ENCODE results near the gene MAP4K2. TPM values are rescaled to one million over a fixed set of nuclear protein-coding genes. Genes with fewer than 3 reads are reported as not detected.
A peak's percentile ranks its signal among the peaks of the same experiment; 100 is the strongest.

Gene MAP4K2
- total and polyA plus RNA-seq, 9 of the 15 experiments (the other 6 are each of a cell fraction or from before 2014, with no cell fraction given): 0.13 to 14.5 (median 7.3) TPM

DNA sequence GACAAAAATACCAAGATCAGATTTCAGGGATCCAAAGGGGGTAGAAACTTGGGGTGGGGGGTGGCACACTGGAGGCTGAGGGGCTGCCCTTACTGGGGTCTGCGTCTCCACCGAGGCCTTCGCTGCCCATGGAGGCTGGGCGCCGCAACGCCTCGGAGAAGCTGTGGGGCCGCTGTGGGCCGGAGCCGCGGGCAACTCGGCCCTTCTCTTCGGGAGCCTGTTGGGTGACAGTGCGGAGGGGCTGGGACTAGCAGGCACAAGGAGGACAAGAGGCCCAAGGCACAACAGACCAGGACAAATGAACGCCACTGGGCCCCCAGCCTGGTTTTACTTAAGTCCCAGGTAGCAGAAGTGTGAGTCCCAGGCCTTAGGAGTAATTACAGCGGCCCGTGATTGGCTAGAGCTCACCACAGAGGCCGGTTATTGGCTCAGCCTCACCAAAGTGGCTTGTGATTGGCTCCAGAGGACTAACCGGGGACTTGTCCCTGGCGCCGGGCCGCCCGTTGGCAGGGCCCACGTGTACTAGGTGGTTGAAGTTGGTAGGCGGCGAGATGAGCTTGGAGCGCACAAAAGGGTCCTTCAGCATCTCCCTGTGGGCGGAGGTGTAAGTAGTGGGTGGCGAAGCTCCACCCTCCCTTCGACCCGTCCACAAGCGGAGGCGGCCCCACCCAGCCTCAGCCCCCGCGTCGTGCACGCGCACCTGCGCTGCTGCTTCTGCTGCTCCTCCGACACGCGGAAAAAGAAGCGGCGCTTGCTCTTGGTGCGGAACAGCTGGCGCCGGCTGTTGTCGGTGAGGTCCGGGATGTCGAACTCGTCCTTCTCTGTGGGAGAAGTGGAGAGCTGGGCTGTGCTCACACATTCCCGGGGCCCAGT is 23.8 kb upstream of the MAP4K2 start:
- peak in 1 of 4 experiments; percentile 42 for DNase-seq (ENCODE audit: extremely low read depth in 1 of 4, low spot score in 3 of 4)
- H3K27me3 ChIP-seq (ENCODE audit: control insufficient read depth in 2 of 2, insufficient read depth in 2 of 2, low read length in 2 of 2): no peaks in the 10 kb centered on the region
- in situ Hi-C loops (cut with MboI): no loop called here
- WGBS (ENCODE audit: insufficient coverage, low coverage, missing lambda C conversion rate): 93% methylated on average over 46 of the region's 52 CpGs
- no peak overlapping the region for H3K4me2 ChIP-seq (ENCODE audit: insufficient read depth, low read length)
- no peaks in the 10 kb centered on the region for H3K9me1 ChIP-seq (ENCODE audit: control insufficient read depth, insufficient read depth, low read length)
- no peaks in the 10 kb centered on the region for H4K20me1 ChIP-seq (replicated peaks; ENCODE audit: control insufficient read depth, insufficient read depth, low read length)
- no peak overlapping the region for H2AFZ ChIP-seq (ENCODE audit: low read depth, low read length)
- intact Hi-C loops (cut with micrococcal nuclease): no loop called here
- H3K4me3 ChIP-seq: no peak overlapping the region
- peaks cover 48% of the 10 kb centered on the region for H3K36me3 ChIP-seq (ENCODE audit: control insufficient read depth, insufficient read depth, low read length)
- H3K9me3 ChIP-seq (replicated peaks; ENCODE audit: control insufficient read depth, insufficient read depth, low read depth, low read length): no peaks in the 10 kb centered on the region
- H3K4me1 ChIP-seq (replicated peaks in 1 of 2; ENCODE audit: control insufficient read depth in 2 of 2, insufficient read depth in 2 of 2, low read length in 2 of 2): peaks cover 10 to 42% of the 10 kb centered on the region in 2 experiments; a peak in 4 of 5 replicates
- H3K79me2 ChIP-seq (ENCODE audit: control insufficient read depth, insufficient read depth, low read length): no peaks in the 10 kb centered on the region
- no TSS peak for BruUV-seq (replicated peaks)
- FAIRE-seq: no peak
- no peak overlapping the region for H3K27ac ChIP-seq (ENCODE audit: extremely low read depth, low read depth, low read length)
- POLR2A ChIA-PET: interaction anchor here (0.6 to 1.5 kb wide), 3 partner anchors 9 to 12 kb away, joined by 3 to 4 read pairs (median 3); no protein-coding TSS in a partner anchor
- H3K9ac ChIP-seq (ENCODE audit: insufficient read depth in 1 of 2, low read depth in 2 of 2, low read length in 2 of 2): peak overlapping the region in 1 of 2 experiments; percentile 43; a peak in 1 of 4 replicates
- no peak for ATAC-seq
- CTCF ChIA-PET (ENCODE audit: low intra/inter-chr PET ratio): no interaction called here
- TF ChIP-seq, protein P1, sequence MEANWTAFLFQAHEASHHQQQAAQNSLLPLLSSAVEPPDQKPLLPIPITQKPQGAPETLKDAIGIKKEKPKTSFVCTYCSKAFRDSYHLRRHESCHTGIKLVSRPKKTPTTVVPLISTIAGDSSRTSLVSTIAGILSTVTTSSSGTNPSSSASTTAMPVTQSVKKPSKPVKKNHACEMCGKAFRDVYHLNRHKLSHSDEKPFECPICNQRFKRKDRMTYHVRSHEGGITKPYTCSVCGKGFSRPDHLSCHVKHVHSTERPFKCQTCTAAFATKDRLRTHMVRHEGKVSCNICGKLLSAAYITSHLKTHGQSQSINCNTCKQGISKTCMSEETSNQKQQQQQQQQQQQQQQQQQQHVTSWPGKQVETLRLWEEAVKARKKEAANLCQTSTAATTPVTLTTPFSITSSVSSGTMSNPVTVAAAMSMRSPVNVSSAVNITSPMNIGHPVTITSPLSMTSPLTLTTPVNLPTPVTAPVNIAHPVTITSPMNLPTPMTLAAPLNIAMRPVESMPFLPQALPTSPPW (CRISPR knock-in tag; IDR thresholded peaks at IDR 0.05): no peak
- TF ChIP-seq ATF1 (CRISPR knock-in tag; IDR thresholded peaks at IDR 0.05): no peak
- no peak for TF ChIP-seq ATF1 (tag; IDR thresholded peaks at IDR 0.05)
- TF ChIP-seq, protein P2, sequence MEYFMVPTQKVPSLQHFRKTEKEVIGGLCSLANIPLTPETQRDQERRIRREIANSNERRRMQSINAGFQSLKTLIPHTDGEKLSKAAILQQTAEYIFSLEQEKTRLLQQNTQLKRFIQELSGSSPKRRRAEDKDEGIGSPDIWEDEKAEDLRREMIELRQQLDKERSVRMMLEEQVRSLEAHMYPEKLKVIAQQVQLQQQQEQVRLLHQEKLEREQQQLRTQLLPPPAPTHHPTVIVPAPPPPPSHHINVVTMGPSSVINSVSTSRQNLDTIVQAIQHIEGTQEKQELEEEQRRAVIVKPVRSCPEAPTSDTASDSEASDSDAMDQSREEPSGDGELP (CRISPR knock-in tag; IDR thresholded peaks at IDR 0.05; ENCODE audit: borderline replicate concordance): 0 out of 2 replicates have a peak, but pooled peaks have one; percentile 43
- TF ChIP-seq EZH2 (IDR thresholded peaks at IDR 0.05; ENCODE audit: borderline replicate concordance, low read depth, low read length): no peak
- TF ChIP-seq FOSL1 (tag; conservative IDR thresholded peaks at IDR 0.05): no peak
- no peak for TF ChIP-seq SREBF1 (IDR thresholded peaks at IDR 0.05; ENCODE audit: borderline replicate concordance, low read depth, low read length)
- peak; percentile 57 for TF ChIP-seq PRPF4 (IDR thresholded peaks at IDR 0.05; ENCODE audit: insufficient read depth, low read depth, low read length, poor library complexity, severe bottlenecking)
- TF ChIP-seq, protein P3, sequence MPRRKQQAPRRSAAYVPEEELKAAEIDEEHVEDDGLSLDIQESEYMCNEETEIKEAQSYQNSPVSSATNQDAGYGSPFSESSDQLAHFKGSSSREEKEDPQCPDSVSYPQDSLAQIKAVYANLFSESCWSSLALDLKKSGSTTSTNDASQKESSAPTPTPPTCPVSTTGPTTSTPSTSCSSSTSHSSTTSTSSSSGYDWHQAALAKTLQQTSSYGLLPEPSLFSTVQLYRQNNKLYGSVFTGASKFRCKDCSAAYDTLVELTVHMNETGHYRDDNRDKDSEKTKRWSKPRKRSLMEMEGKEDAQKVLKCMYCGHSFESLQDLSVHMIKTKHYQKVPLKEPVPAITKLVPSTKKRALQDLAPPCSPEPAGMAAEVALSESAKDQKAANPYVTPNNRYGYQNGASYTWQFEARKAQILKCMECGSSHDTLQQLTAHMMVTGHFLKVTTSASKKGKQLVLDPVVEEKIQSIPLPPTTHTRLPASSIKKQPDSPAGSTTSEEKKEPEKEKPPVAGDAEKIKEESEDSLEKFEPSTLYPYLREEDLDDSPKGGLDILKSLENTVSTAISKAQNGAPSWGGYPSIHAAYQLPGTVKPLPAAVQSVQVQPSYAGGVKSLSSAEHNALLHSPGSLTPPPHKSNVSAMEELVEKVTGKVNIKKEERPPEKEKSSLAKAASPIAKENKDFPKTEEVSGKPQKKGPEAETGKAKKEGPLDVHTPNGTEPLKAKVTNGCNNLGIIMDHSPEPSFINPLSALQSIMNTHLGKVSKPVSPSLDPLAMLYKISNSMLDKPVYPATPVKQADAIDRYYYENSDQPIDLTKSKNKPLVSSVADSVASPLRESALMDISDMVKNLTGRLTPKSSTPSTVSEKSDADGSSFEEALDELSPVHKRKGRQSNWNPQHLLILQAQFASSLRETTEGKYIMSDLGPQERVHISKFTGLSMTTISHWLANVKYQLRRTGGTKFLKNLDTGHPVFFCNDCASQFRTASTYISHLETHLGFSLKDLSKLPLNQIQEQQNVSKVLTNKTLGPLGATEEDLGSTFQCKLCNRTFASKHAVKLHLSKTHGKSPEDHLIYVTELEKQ (CRISPR knock-in tag; IDR thresholded peaks at IDR 0.05): no peak

Data from K562 (cell line).